ENCODE measurements around the gene GPR63. TPM values are rescaled to one million over a fixed set of nuclear protein-coding genes. Genes with fewer than 3 reads are reported as not detected.

GPR63 gene
- total RNA-seq, 1 experiment from 2014 or later = 4.1 TPM

DNA sequence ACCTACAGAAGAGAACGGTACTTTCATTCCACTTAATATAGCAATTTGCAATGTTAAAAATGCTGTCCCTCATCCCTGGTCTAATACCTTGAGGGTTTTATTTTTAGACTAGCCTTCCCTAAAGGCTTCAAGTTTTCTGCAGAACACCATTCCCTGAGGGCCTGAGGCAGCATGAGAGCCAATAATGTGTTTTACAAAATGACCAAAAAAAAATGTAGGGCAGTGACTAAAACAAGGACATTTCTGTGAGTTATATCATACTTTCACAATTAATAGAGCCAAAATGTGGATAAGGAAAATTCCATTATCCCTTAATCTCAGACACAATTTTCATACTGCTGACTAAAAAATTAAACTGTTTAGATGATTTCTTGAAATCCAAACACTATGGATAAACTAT, 22.7 kb downstream of the GPR63 start:
- no peaks in the 10 kb centered on the region for H3K27me3 ChIP-seq (replicated peaks; ENCODE audit: insufficient read depth, low read depth, low read length, poor library complexity)
- BruUV-seq (replicated peaks) = no TSS peak
- ChIA-PET POLR2A (ENCODE audit: low non-redundant PET) (no interaction called here), CTCF (no interaction called here)
- no peak for DNase-seq (ENCODE audit: low spot score)
- no peaks in the 10 kb centered on the region for H3K4me1 ChIP-seq (ENCODE audit: insufficient read depth, low read length, poor library complexity, severe bottlenecking)
- intact Hi-C loops (cut with micrococcal nuclease; ENCODE audit: unreplicated experiment) = no loop called here
- H3K27ac ChIP-seq (ENCODE audit: low read depth, low read length, poor library complexity, severe bottlenecking) = no peak overlapping the region
- TF ChIP-seq, protein P1, sequence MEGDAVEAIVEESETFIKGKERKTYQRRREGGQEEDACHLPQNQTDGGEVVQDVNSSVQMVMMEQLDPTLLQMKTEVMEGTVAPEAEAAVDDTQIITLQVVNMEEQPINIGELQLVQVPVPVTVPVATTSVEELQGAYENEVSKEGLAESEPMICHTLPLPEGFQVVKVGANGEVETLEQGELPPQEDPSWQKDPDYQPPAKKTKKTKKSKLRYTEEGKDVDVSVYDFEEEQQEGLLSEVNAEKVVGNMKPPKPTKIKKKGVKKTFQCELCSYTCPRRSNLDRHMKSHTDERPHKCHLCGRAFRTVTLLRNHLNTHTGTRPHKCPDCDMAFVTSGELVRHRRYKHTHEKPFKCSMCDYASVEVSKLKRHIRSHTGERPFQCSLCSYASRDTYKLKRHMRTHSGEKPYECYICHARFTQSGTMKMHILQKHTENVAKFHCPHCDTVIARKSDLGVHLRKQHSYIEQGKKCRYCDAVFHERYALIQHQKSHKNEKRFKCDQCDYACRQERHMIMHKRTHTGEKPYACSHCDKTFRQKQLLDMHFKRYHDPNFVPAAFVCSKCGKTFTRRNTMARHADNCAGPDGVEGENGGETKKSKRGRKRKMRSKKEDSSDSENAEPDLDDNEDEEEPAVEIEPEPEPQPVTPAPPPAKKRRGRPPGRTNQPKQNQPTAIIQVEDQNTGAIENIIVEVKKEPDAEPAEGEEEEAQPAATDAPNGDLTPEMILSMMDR (conservative IDR thresholded peaks at IDR 0.05; ENCODE audit: low read depth, low read length) = no peak
- no peak for TF ChIP-seq EZH2 (IDR thresholded peaks at IDR 0.05; ENCODE audit: borderline replicate concordance, low read depth, low read length, poor library complexity, severe bottlenecking)
- no peaks in the 10 kb centered on the region for H3K36me3 ChIP-seq (ENCODE audit: insufficient read depth, low read length, poor library complexity, severe bottlenecking)
- no peak overlapping the region for H3K4me3 ChIP-seq (ENCODE audit: low read depth, low read length, poor library complexity, severe bottlenecking)
- no peaks in the 10 kb centered on the region for H3K9me3 ChIP-seq (ENCODE audit: low read depth, low read length, poor library complexity, severe bottlenecking)

DNA sequence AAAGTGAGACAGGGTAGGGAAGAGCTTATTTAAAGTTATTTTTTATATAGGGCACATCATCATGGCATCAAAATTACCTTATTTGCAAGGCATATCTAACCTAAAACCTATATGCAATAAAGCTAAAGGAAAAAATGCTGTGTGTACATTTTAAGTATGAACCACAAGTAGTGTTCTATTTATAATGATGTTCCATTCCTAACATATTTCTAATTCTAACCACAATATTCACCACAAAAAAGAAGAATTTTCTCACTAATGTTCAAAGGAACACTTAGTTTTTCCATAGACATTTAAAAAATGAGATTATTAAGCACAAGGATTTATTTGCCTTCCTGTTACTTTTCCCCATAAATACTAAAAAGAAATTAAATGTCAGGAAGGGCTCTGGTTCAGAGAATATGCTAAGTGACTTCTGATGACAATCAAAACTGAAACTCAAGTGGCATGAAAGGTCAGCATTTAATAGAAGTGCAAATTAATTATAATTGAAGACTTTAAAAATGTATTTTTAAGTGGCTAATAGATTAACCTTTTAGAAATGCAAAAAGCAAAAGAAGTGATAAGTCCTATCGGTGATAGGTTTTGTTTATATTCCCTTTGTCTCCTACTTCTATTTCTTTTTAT, 25.1 kb downstream of the GPR63 start:
- ChIA-PET CTCF (no interaction called here), POLR2A (ENCODE audit: low non-redundant PET) (no interaction called here)
- Histone ChIP-seq H3K4me1 (ENCODE audit: insufficient read depth, low read length, poor library complexity, severe bottlenecking) (no peaks in the 10 kb centered on the region), H3K4me3 (ENCODE audit: low read depth, low read length, poor library complexity, severe bottlenecking) (no peak overlapping the region), H3K9me3 (ENCODE audit: low read depth, low read length, poor library complexity, severe bottlenecking) (no peaks in the 10 kb centered on the region), H3K36me3 (ENCODE audit: insufficient read depth, low read length, poor library complexity, severe bottlenecking) (no peaks in the 10 kb centered on the region), H3K27ac (ENCODE audit: low read depth, low read length, poor library complexity, severe bottlenecking) (no peak overlapping the region), H3K27me3 (replicated peaks; ENCODE audit: insufficient read depth, low read depth, low read length, poor library complexity) (no peaks in the 10 kb centered on the region)
- no peak for DNase-seq (ENCODE audit: low spot score)
- intact Hi-C loops (cut with micrococcal nuclease; ENCODE audit: unreplicated experiment) = no loop called here
- no TSS peak for BruUV-seq (replicated peaks)
- TF ChIP-seq, protein P1 (conservative IDR thresholded peaks at IDR 0.05; ENCODE audit: low read depth, low read length) = no peak

DNA sequence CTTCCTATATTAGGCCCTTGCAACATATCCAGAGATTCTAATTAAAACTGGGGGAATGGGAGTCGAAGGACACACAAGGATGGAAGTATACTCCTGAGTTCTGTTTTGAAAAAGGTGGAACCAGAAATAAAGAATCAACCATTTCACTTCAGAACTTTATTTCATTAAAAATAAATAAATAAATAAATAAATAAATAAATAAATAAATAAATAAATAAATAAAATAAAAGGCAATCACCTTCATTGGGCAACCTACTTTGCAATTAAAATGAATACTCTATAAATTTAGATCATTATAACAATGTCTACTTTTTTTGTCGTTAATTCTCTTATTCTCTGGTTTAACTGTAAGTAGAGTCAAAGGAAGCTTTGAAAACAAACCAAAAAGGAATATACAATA, 25.6 kb downstream of the GPR63 start:
- Histone ChIP-seq H3K4me3 (ENCODE audit: low read depth, low read length, poor library complexity, severe bottlenecking) (no peak overlapping the region), H3K36me3 (ENCODE audit: insufficient read depth, low read length, poor library complexity, severe bottlenecking) (no peaks in the 10 kb centered on the region), H3K27ac (ENCODE audit: low read depth, low read length, poor library complexity, severe bottlenecking) (no peak overlapping the region), H3K9me3 (ENCODE audit: low read depth, low read length, poor library complexity, severe bottlenecking) (no peaks in the 10 kb centered on the region), H3K27me3 (replicated peaks; ENCODE audit: insufficient read depth, low read depth, low read length, poor library complexity) (no peaks in the 10 kb centered on the region), H3K4me1 (ENCODE audit: insufficient read depth, low read length, poor library complexity, severe bottlenecking) (no peaks in the 10 kb centered on the region)
- CTCF ChIA-PET = no interaction called here
- POLR2A ChIA-PET (ENCODE audit: low non-redundant PET) = no interaction called here
- no peak for TF ChIP-seq EZH2 (IDR thresholded peaks at IDR 0.05; ENCODE audit: borderline replicate concordance, low read depth, low read length, poor library complexity, severe bottlenecking)
- TF ChIP-seq, protein P1 (conservative IDR thresholded peaks at IDR 0.05; ENCODE audit: low read depth, low read length) = no peak
- DNase-seq (ENCODE audit: low spot score) = no peak
- no TSS peak for BruUV-seq (replicated peaks)
- intact Hi-C loops (cut with micrococcal nuclease; ENCODE audit: unreplicated experiment) = no loop called here
